Testis (tissue), 3 donors: ENCODE results near the gene PUM2. TPM values are rescaled to one million over a fixed set of nuclear protein-coding genes. Genes with fewer than 3 reads are reported as not detected.

Source experiments
- DNase-seq: peaks from one replicate; pipeline ENCODE4 v3.0.0-alpha.2; 2019
- H3K27ac ChIP-seq, 2 donors: fragments of 200-600 bp; sonication (generic); one replicate each; pipeline ENCODE4 v1.5.1; 2019
- H3K27me3 ChIP-seq: fragments of 200-600 bp; sonication (generic); one replicate; pipeline ENCODE4 v1.5.1; 2019
- H3K36me3 ChIP-seq: fragments of 200-600 bp; sonication (generic); one replicate; pipeline ENCODE4 v1.5.1; 2017; ENCODE audit warnings: low read depth; ENCODE audit errors: missing control alignments
- H3K4me1 ChIP-seq: fragments of 200-600 bp; sonication (generic); one replicate; pipeline ENCODE4 v1.5.1; 2019
- H3K4me3 ChIP-seq, 2 donors: fragments of 200-600 bp; sonication (generic); one replicate each; pipeline ENCODE4 v1.5.1; 2017 to 2019
- H3K9me3 ChIP-seq: fragments of 200-600 bp; sonication (generic); one replicate; pipeline ENCODE4 v1.5.1; 2017
- CTCF ChIP-seq, 3 experiments: fragments of 450-650 bp in 2 of 3; fragments of 200-600 bp in 1 of 3; sonication (generic) in 1 of 3; IDR thresholded peaks; one replicate each; pipeline ENCODE4 v1.5.1; 2016 to 2019; ENCODE audit warnings: antibody characterized with exemption in 3 of 3, mild to moderate bottlenecking in 2 of 3, moderate library complexity in 1 of 3
- POLR2A ChIP-seq: fragments of 450-650 bp; IDR thresholded peaks from one replicate; pipeline ENCODE4 v1.6.1; 2017; ENCODE audit warnings: antibody characterized with exemption, mild to moderate bottlenecking, moderate library complexity
- WGBS, 2 donors: methylation state at CpG; one replicate each; pipeline ENCODE4 v1.1.5; 2018; 5-methylcytosine and 5-hydroxymethylcytosine counted together
- intact Hi-C: fragments of 100-400 bp; cut with DNase I; formaldehyde crosslinking; loops from one replicate; pipeline ENCODE4 v1.15.1; 2023; ENCODE audit warnings: low total_unique reads
- polyA plus RNA-seq: library from polyadenylated mRNA; stranded (reverse); fragments of 350-450 nt; fragmentation: Illumina TruSeq; extraction: RNeasy Lipid Tissue Mini Kit (QIAGEN cat#74804); gene quantifications from one replicate; pipeline ENCODE4 v1.2.3, GENCODE V29; 2014; ENCODE audit warnings: low read depth, low replicate concordance; ENCODE audit not compliant: insufficient read depth
- total RNA-seq, 2 donors: library from RNA; depleted of rRNA; stranded (reverse); fragments of >200 nt; gene quantifications; one replicate each; pipeline ENCODE4 v1.2.3, GENCODE V29; 2016

PUM2 gene
- total and polyA plus RNA-seq, 3 donors from 2014 or later, result 50.5 to 92.5 (median 78.0) TPM

DNA sequence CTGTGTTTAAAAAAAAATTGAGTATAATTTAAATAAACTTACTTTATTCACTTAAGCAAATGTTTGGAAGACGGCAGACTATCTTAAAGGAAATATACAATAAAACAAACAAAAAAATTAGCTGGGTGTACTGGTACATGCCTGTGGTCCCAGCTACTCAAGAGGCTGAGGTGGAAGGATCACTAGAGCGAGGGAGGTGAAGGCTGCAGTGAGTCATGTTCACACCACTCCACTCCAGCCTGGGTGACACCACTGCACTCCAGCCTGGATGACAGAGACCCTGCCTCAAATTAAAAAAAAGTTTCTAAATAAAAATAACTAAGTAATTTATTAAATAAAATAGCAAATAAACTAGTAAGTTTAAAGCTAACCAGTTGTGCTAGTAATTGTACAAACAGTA lies 7.5 kb downstream of the PUM2 start:
- Histone ChIP-seq H3K27ac (no peak overlapping the region), H3K9me3 (no peaks in the 10 kb centered on the region), H3K36me3 (no peaks in the 10 kb centered on the region), H3K27me3 (no peaks in the 10 kb centered on the region), H3K4me1 (peaks cover 22% of the 10 kb centered on the region), H3K4me3 (no peak overlapping the region)
- 79 to 95% methylated on average over 2 of the region's 2 CpGs for WGBS, 2 donors
- intact Hi-C loops, result no loop called here
- TF ChIP-seq CTCF (IDR thresholded peaks at IDR 0.05) (no peak), POLR2A (no peak)
- DNase-seq, result no peak

DNA sequence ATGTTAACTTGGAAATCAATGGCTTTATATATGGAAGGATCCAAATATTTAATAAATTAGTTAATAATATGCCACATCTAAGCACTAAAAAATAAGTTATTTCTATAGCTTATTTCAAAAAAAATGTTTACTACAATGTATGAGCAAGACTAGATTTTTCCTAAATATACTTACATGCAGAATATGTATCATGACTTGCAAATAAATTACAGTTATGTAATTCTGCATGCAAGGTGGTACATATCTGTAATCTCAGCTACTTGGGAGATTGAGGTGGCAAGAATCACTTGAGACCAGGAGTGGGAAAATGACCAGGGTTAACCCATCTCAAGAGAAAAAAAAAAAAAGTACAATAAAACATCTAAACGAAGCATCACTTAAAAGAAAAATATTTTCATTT lies 11.6 kb downstream of the PUM2 start:
- H3K27ac ChIP-seq, result no peak overlapping the region
- intact Hi-C loops, result no loop called here
- peaks cover 17% of the 10 kb centered on the region for H3K4me1 ChIP-seq
- no peaks in the 10 kb centered on the region for H3K9me3 ChIP-seq
- no peaks in the 10 kb centered on the region for H3K27me3 ChIP-seq
- DNase-seq, result no peak
- 50 to 56% methylated on average over 1 of the region's 1 CpG for WGBS, 2 donors
- TF ChIP-seq POLR2A (no peak), CTCF (IDR thresholded peaks at IDR 0.05) (no peak)
- H3K36me3 ChIP-seq, result no peaks in the 10 kb centered on the region
- no peak overlapping the region for H3K4me3 ChIP-seq

DNA sequence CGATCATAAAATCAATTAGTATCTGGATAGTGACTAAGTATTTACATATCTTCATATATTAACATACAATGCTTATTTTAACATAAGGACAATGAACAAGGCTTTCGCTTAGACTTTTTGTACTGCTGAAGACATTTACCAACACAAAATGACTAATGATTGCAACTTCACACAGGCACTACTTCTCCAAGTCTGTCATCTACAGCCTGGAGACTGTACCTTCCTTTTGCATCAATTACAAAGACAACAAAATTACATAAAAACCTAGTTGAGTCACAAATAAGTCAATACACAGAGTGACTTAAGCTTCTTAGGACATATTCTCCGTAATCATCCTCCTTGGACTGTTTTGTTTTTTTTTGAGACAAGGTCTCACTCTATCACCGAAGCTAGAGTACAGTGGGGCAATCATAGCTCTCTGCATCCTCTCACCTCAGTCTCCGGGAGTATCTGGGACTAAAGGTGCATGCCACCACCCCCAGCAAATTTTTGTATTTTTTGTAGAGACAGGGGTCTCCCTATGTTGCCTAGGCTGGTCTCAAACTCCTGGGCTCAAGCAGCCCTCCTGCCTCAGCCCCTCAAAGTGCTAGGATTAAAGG lies 15.9 kb downstream of the PUM2 start:
- 61 to 76% methylated on average over 5 of the region's 5 CpGs for WGBS, 2 donors
- TF ChIP-seq CTCF (IDR thresholded peaks at IDR 0.05) (no peak), POLR2A (no peak)
- Histone ChIP-seq H3K27me3 (no peaks in the 10 kb centered on the region), H3K9me3 (no peaks in the 10 kb centered on the region), H3K4me1 (peaks cover 9% of the 10 kb centered on the region), H3K4me3 (no peak overlapping the region), H3K27ac (no peak overlapping the region), H3K36me3 (no peaks in the 10 kb centered on the region)
- DNase-seq, result no peak
- intact Hi-C loops, result no loop called here

DNA sequence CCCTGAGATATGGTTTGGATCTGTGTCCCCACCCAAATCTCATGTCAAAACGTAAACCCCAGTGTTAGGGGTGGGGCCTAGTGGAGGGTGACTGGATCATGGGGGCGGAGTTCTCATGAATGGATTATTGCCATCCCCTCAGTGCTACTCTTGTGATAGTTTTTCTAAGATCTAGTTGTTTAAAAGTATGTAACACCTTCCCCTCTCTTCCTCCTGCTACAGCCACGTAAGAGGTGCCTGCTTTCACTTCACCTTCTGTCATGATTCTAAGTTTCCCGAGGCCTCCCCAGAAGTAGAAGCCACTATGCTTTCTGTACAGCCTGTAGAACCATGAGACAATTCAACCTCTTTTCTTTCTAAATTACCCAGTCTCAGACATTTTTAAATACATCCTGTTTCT lies 16.9 kb downstream of the PUM2 start:
- DNase-seq, result no peak
- Histone ChIP-seq H3K9me3 (no peaks in the 10 kb centered on the region), H3K27me3 (no peaks in the 10 kb centered on the region), H3K27ac (no peak overlapping the region), H3K4me3 (no peak overlapping the region), H3K4me1 (peaks cover 9% of the 10 kb centered on the region), H3K36me3 (no peaks in the 10 kb centered on the region)
- TF ChIP-seq CTCF (IDR thresholded peaks at IDR 0.05), result no peak
- TF ChIP-seq POLR2A, result no peak
- 84 to 92% methylated on average over 4 of the region's 4 CpGs for WGBS, 2 donors
- intact Hi-C loops, result no loop called here

DNA sequence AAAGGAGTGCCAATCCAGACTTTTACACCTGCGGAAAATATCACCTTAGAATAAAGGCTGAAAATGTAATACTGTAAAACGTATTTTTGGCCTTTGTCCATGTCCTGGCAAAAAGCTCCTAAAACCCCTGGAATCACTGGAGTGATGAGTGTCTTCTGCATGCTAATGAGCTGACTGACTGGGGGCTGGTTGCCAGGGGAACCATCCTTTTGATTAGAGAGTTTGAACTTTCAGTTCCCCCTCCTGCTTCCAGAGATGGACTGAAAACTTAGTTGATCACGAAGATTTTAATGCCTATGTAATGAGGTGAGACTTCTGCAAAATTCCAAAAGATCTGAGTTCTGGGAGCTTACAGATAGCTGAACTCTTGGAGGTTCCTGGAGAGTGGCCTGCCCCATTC lies 20.5 kb downstream of the PUM2 start:
- 83 to 92% methylated on average over 3 of the region's 3 CpGs for WGBS, 2 donors
- Histone ChIP-seq H3K9me3 (no peaks in the 10 kb centered on the region), H3K4me1 (no peaks in the 10 kb centered on the region), H3K36me3 (no peaks in the 10 kb centered on the region), H3K27ac (no peak overlapping the region), H3K4me3 (no peak overlapping the region), H3K27me3 (no peaks in the 10 kb centered on the region)
- DNase-seq, result no peak
- intact Hi-C loops, result no loop called here
- no peak for TF ChIP-seq CTCF (IDR thresholded peaks at IDR 0.05)
- TF ChIP-seq POLR2A, result no peak
